Stimulated activated CD4-positive, alpha-beta T cell treated with anti-CD3 and anti-CD28 coated beads, Interleukin-2, amount 100 ng/mL, for 48 hours (primary cell): ENCODE measurements around the gene ATP10B.
"Not testable (repeated sequence)": the region's sequence is repeated elsewhere in the genome, so short reads cannot be mapped to it uniquely, and the experiment has no call there.

Source experiments
- DNase-seq, 2 donors: peaks; one replicate each; pipeline ENCODE4 v3.0.0-alpha.2; 2020

Gene ATP10B

GRCh38 chr5:160749026-160749425, 103.0 kb downstream of the ATP10B start:
- DNase-seq = no peak

- no peak for DNase-seq
These were observed 104.0 kb downstream of the ATP10B start for GRCh38 chr5:160747987-160748386.

GRCh38 chr5:160747559-160747958, 104.5 kb downstream of the ATP10B start:
- no peak for DNase-seq

- no peak for DNase-seq
These were observed 107.5 kb downstream of the ATP10B start for GRCh38 chr5:160744268-160745101.

- no peak for DNase-seq
These were observed 109.0 kb downstream of the ATP10B start for GRCh38 chr5:160743027-160743426.

GRCh38 chr5:160742446-160742845, 109.6 kb downstream of the ATP10B start:
- no peak for DNase-seq

- no peak for DNase-seq
These were observed 124.6 kb downstream of the ATP10B start for GRCh38 chr5:160727296-160727997.

GRCh38 chr5:160726721-160727120, 125.3 kb downstream of the ATP10B start:
- no peak for DNase-seq

- no peak for DNase-seq
These were observed 131.2 kb downstream of the ATP10B start for GRCh38 chr5:160720822-160721221.

GRCh38 chr5:160715508-160715907, 136.5 kb downstream of the ATP10B start:
- not testable (repeated sequence) for DNase-seq

- DNase-seq = no peak
These were observed 148.3 kb downstream of the ATP10B start for GRCh38 chr5:160703547-160704189.

- no peak for DNase-seq
These were observed 149.1 kb downstream of the ATP10B start for GRCh38 chr5:160702934-160703333.

- DNase-seq = no peak
These were observed 149.7 kb downstream of the ATP10B start for GRCh38 chr5:160702311-160702803.

GRCh38 chr5:160701403-160701802, 150.6 kb downstream of the ATP10B start:
- no peak for DNase-seq

- no peak for DNase-seq
These were observed 152.7 kb downstream of the ATP10B start for GRCh38 chr5:160699301-160699700.

- no peak for DNase-seq
These were observed 154.7 kb downstream of the ATP10B start for GRCh38 chr5:160697281-160697680.

- no peak for DNase-seq
These were observed 157.1 kb downstream of the ATP10B start for GRCh38 chr5:160694896-160695295.

GRCh38 chr5:160693831-160694465, 158.1 kb downstream of the ATP10B start:
- no peak for DNase-seq

- DNase-seq = no peak
These were observed 159.7 kb downstream of the ATP10B start for GRCh38 chr5:160692271-160692670.

GRCh38 chr5:160685695-160686094, 166.3 kb downstream of the ATP10B start:
- DNase-seq = no peak

GRCh38 chr5:160685219-160685618, 166.8 kb downstream of the ATP10B start:
- DNase-seq = no peak

- no peak for DNase-seq
These were observed 172.3 kb downstream of the ATP10B start for GRCh38 chr5:160679567-160680309.
